MM.1S (cell line): ENCODE data around the gene TAPBP.

Experiments
- EZH2phosphoT487 ChIP-seq: fragments of 300-600 bp; sonication (generic); IDR thresholded peaks from 2 replicates; pipeline ENCODE4 v1.6.1; 2018; ENCODE audit warnings: antibody characterized with exemption, low read length
- TF ChIP-seq, protein P1 (sequence below): fragments of 300-600 bp; sonication (generic); IDR thresholded peaks from 2 replicates; pipeline ENCODE4 v1.5.1; 2016; ENCODE audit warnings: antibody characterized with exemption, low read length, mixed read lengths

DNA sequence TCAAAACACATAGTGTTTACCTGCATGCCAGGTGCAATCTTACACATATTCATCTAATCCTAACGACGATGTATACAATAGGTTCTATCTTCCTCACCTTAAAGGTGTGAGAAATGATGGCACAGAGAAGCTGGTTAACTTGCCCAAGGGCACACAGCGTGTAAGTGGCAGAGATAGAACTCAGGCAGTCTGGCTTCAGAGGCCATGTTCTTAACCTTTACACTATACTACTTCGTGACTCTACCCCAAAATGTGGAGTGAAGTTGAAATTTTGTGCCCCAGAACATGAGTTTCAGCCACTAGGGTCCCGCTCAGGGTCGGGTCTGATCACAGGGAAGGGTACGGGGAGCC lies 42.8 kb downstream of the TAPBP start:
- TF ChIP-seq, protein P1, sequence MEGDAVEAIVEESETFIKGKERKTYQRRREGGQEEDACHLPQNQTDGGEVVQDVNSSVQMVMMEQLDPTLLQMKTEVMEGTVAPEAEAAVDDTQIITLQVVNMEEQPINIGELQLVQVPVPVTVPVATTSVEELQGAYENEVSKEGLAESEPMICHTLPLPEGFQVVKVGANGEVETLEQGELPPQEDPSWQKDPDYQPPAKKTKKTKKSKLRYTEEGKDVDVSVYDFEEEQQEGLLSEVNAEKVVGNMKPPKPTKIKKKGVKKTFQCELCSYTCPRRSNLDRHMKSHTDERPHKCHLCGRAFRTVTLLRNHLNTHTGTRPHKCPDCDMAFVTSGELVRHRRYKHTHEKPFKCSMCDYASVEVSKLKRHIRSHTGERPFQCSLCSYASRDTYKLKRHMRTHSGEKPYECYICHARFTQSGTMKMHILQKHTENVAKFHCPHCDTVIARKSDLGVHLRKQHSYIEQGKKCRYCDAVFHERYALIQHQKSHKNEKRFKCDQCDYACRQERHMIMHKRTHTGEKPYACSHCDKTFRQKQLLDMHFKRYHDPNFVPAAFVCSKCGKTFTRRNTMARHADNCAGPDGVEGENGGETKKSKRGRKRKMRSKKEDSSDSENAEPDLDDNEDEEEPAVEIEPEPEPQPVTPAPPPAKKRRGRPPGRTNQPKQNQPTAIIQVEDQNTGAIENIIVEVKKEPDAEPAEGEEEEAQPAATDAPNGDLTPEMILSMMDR = no peak
- TF ChIP-seq EZH2phosphoT487 = no peak
